ENCODE data around the gene TFAP2A. TPM values are rescaled to one million over a fixed set of nuclear protein-coding genes. Genes with fewer than 3 reads are reported as not detected.

TFAP2A gene
- total and polyA plus RNA-seq, 2 experiments from 2014 or later, result 2.5 to 7.2 TPM

GRCh38 chr6:10395171-10395703, 19.6 kb downstream of the TFAP2A start:
- Histone ChIP-seq H3K79me2 (ENCODE audit: insufficient read depth) (no peaks in the 10 kb centered on the region), H3K9me3 (ENCODE audit: low read depth) (no peaks in the 10 kb centered on the region), H3K9me2 (ENCODE audit: insufficient read depth) (no peaks in the 10 kb centered on the region), H3K4me2 (ENCODE audit: unreplicated experiment) (no peak overlapping the region), H3F3A (ENCODE audit: insufficient read depth) (no peaks in the 10 kb centered on the region), H3K9ac (no peak overlapping the region), H3K27ac (no peak overlapping the region), H3K4me1 (ENCODE audit: insufficient read depth) (no peaks in the 10 kb centered on the region), H4K20me1 (ENCODE audit: insufficient read depth) (no peaks in the 10 kb centered on the region), H2AFZ (no peak overlapping the region), H3K36me3 (ENCODE audit: low read depth) (no peaks in the 10 kb centered on the region), H3K27me3 (replicated peaks; ENCODE audit: insufficient read depth) (peaks cover 57% of the 10 kb centered on the region), H3K4me3 (no peak overlapping the region)
- in situ Hi-C loops (cut with MboI), result no loop called here
- 17 to 21% methylated on average over 8 of the region's 8 CpGs for WGBS, 2 experiments (ENCODE audit: low coverage in 1 of 2, low lambda C conversion rate in 2 of 2, missing lambda C conversion rate in 2 of 2)
- no peak for DNase-seq
- TF ChIP-seq EZH2 (IDR thresholded peaks at IDR 0.05; ENCODE audit: insufficient read depth, poor library complexity, severe bottlenecking) (peak; percentile 59), EZH2phosphoT487 (IDR thresholded peaks at IDR 0.05; ENCODE audit: insufficient read depth, low read depth) (no peak)

- peaks cover 72% of the 10 kb centered on the region for H3K27me3 ChIP-seq (replicated peaks; ENCODE audit: insufficient read depth)
- H3K9me2 ChIP-seq (ENCODE audit: insufficient read depth), result no peaks in the 10 kb centered on the region
- H3K4me1 ChIP-seq (ENCODE audit: insufficient read depth), result no peaks in the 10 kb centered on the region
- no peak for TF ChIP-seq EZH2phosphoT487 (IDR thresholded peaks at IDR 0.05; ENCODE audit: insufficient read depth, low read depth)
- no peak for TF ChIP-seq EZH2 (IDR thresholded peaks at IDR 0.05; ENCODE audit: insufficient read depth, poor library complexity, severe bottlenecking)
- H3F3A ChIP-seq (ENCODE audit: insufficient read depth), result no peaks in the 10 kb centered on the region
- no peak overlapping the region for H3K27ac ChIP-seq
- no peaks in the 10 kb centered on the region for H3K36me3 ChIP-seq (ENCODE audit: low read depth)
- H3K9me3 ChIP-seq (ENCODE audit: low read depth), result no peaks in the 10 kb centered on the region
- 11 to 13% methylated on average over 8 of the region's 8 CpGs for WGBS, 2 experiments (ENCODE audit: low coverage in 1 of 2, low lambda C conversion rate in 2 of 2, missing lambda C conversion rate in 2 of 2)
- DNase-seq, result no peak
- H3K79me2 ChIP-seq (ENCODE audit: insufficient read depth), result no peaks in the 10 kb centered on the region
- no peak overlapping the region for H3K4me3 ChIP-seq
- no peaks in the 10 kb centered on the region for H4K20me1 ChIP-seq (ENCODE audit: insufficient read depth)
- no peak overlapping the region for H2AFZ ChIP-seq
- no peak overlapping the region for H3K9ac ChIP-seq
- H3K4me2 ChIP-seq (ENCODE audit: unreplicated experiment), result no peak overlapping the region
- in situ Hi-C loops (cut with MboI), result no loop called here
These were observed 21.2 kb downstream of the TFAP2A start for GRCh38 chr6:10393544-10394225.

- TF ChIP-seq EZH2 (IDR thresholded peaks at IDR 0.05; ENCODE audit: insufficient read depth, poor library complexity, severe bottlenecking) (no peak), EZH2phosphoT487 (IDR thresholded peaks at IDR 0.05; ENCODE audit: insufficient read depth, low read depth) (no peak)
- H2AFZ ChIP-seq, result no peak overlapping the region
- H3K9ac ChIP-seq, result no peak overlapping the region
- DNase-seq, result no peak
- no peaks in the 10 kb centered on the region for H3F3A ChIP-seq (ENCODE audit: insufficient read depth)
- no peaks in the 10 kb centered on the region for H4K20me1 ChIP-seq (ENCODE audit: insufficient read depth)
- H3K4me3 ChIP-seq, result no peak overlapping the region
- H3K9me2 ChIP-seq (ENCODE audit: insufficient read depth), result no peaks in the 10 kb centered on the region
- H3K4me2 ChIP-seq (ENCODE audit: unreplicated experiment), result no peak overlapping the region
- H3K36me3 ChIP-seq (ENCODE audit: low read depth), result no peaks in the 10 kb centered on the region
- WGBS, 2 experiments (ENCODE audit: low coverage in 1 of 2, low lambda C conversion rate in 2 of 2, missing lambda C conversion rate in 2 of 2), result 32 to 35% methylated on average over 10 of the region's 10 CpGs
- H3K4me1 ChIP-seq (ENCODE audit: insufficient read depth), result no peaks in the 10 kb centered on the region
- in situ Hi-C loops (cut with MboI), result no loop called here
- no peaks in the 10 kb centered on the region for H3K9me3 ChIP-seq (ENCODE audit: low read depth)
- H3K79me2 ChIP-seq (ENCODE audit: insufficient read depth), result no peaks in the 10 kb centered on the region
- H3K27me3 ChIP-seq (replicated peaks; ENCODE audit: insufficient read depth), result peaks cover 91% of the 10 kb centered on the region
- no peak overlapping the region for H3K27ac ChIP-seq
These were observed 23.1 kb downstream of the TFAP2A start for GRCh38 chr6:10391799-10392198.

- no peaks in the 10 kb centered on the region for H3K36me3 ChIP-seq (ENCODE audit: low read depth)
- no peaks in the 10 kb centered on the region for H3K79me2 ChIP-seq (ENCODE audit: insufficient read depth)
- no peaks in the 10 kb centered on the region for H3K9me3 ChIP-seq (ENCODE audit: low read depth)
- TF ChIP-seq EZH2 (IDR thresholded peaks at IDR 0.05; ENCODE audit: insufficient read depth, poor library complexity, severe bottlenecking), result no peak
- no peaks in the 10 kb centered on the region for H3K4me1 ChIP-seq (ENCODE audit: insufficient read depth)
- H2AFZ ChIP-seq, result no peak overlapping the region
- no peak for DNase-seq
- H3K4me2 ChIP-seq (ENCODE audit: unreplicated experiment), result no peak overlapping the region
- no peak overlapping the region for H3K9ac ChIP-seq
- H3F3A ChIP-seq (ENCODE audit: insufficient read depth), result no peaks in the 10 kb centered on the region
- in situ Hi-C loops (cut with MboI), result no loop called here
- H3K4me3 ChIP-seq, result no peak overlapping the region
- WGBS, 2 experiments (ENCODE audit: low coverage in 1 of 2, low lambda C conversion rate in 2 of 2, missing lambda C conversion rate in 2 of 2), result 15 to 25% methylated on average over 7 to 10 of the region's 10 CpGs
- no peaks in the 10 kb centered on the region for H3K9me2 ChIP-seq (ENCODE audit: insufficient read depth)
- no peaks in the 10 kb centered on the region for H4K20me1 ChIP-seq (ENCODE audit: insufficient read depth)
- H3K27me3 ChIP-seq (replicated peaks; ENCODE audit: insufficient read depth), result peaks cover 96% of the 10 kb centered on the region
- no peak overlapping the region for H3K27ac ChIP-seq
These were observed 23.6 kb downstream of the TFAP2A start for GRCh38 chr6:10391299-10391630.

Measured in GM23248 (cell line).